Activated T-helper 1 cell treated with Interleukin-2 at 50 U/mL for 16 hours (primary cell): Measurements from ENCODE around the gene CCDC110.

Experiments used
- DNase-seq: peaks from one replicate; pipeline ENCODE4 v3.0.0-alpha.2; 2020; ENCODE audit warnings: low read depth

CCDC110 gene

GRCh38 chr4:185472103-185472542 is 590 bp upstream of the CCDC110 start:
- DNase-seq: no peak

DNA sequence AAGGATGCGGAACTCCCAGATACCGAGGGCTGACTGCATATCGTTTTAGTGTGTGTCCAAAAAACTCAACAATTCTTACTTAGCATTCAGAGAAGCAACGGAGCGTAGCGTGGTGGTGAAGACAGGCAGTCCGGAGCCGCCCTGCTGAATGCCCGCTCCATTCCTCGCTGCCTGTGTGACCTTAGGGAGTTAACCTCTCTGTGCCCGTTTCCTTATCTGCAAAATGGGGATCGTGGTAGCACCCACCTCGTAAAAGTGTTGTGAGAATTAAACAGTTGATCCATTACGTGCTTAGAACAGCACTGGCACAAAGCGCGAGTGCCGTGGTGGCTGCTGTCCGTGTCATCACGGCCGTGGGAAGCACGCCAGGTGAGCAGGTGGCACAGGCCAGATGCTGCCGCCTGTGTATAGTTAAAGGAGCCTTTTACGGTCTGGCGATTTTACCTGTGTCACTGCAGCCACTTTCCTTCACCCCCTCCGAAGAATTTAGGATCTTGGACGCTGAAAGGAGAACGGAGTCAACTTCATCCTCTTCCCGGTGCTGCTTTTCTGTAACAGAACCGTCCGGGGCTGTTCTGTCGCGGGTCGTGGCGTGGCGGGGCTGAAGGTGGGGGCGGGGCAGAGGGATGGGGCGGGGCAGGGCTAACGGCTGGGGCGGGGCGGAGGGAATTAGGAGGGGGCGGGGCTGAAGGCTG is 885 bp downstream of the CCDC110 start:
- peak; percentile 25 for DNase-seq

DNA sequence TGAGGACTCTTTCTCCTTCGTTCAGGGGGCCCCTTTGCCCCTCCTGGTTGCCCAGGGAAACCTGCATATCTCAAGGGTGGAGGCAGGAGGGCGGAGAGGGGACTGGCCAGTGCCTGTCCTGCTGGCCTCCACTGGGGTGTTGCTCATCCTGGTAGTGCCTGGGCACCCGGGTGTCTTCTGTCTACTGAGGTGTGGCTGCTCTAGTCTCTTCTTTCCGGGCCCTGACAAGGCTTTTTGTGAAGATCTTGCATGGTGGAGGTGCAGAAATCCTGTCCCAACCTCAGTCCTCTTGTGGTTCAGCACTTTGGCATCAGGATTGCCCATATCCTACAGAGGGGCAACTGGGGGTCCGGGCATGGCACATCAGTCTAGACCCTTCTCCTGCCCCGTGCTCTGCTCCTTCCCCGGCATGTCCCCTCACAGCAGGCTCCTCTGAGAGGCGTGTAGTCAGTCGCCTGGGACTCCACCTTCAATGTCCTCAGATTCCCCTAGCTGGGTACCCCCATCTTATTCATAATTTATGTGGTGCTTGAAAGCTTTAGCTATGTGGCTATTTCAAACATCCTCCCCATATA is 1.9 kb downstream of the CCDC110 start:
- DNase-seq: no peak

GRCh38 chr4:185468999-185469398 is 2.5 kb downstream of the CCDC110 start:
- DNase-seq: no peak

GRCh38 chr4:185467991-185468390 is 3.5 kb downstream of the CCDC110 start:
- no peak for DNase-seq

DNA sequence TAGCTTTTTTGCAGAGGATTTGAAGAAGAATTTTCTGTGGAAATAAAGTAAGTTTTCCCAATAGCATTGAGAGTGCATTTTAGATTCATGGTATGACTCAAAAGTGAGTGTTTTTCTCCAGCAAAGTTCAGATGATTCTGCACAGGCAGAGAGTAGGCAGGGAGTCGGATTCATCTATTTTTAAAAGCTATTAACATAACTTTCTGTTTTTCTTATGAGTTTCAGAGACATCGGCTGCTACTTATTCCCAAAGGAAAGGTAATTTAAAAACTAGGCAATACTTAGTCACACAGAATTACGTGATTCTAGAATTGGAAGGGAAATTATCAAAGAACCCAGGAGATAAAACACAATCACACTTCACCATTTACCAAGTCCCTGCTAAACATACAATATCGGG is 4.4 kb downstream of the CCDC110 start:
- no peak for DNase-seq

- DNase-seq: no peak
These were observed 5.8 kb downstream of the CCDC110 start for GRCh38 chr4:185465707-185466106.

DNA sequence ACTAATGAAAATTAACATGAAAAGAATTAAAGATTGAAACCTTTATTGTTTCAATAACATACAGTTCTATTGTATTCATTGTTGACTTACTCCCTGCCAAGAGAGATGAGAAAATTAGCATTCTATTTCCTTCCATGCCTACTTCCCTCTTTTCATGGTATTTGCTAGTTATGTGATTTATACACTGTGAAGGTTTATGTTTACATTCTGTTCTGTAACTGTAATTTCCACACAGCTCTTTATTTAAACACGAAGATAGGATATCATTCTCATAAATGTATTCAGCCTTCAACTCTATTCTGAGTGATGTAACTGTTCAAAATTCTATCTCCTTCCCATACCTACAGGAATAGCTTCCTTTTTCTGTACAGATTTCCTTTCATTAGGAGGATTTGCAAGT is 6.6 kb downstream of the CCDC110 start:
- DNase-seq: no peak

DNA sequence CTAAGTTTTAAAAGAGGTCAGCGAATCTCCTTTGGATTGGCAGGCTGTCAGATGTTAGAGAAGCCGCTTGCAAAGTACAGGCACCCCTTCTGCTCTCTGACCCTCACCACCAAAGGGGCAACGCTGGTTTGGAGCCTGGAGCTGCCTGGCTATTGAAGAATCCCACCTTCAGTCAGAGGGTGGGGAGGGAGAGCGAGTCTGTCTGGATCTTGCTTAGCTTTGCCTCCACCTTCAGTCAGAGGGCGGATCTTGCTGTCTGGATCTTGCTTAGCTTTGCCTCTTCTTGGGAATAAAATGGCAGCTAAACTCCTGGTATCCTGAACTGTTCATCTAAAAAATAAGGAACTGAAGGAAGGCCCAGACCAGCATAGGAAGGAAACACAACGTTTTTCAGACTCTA is 7.3 kb downstream of the CCDC110 start:
- no peak for DNase-seq

DNA sequence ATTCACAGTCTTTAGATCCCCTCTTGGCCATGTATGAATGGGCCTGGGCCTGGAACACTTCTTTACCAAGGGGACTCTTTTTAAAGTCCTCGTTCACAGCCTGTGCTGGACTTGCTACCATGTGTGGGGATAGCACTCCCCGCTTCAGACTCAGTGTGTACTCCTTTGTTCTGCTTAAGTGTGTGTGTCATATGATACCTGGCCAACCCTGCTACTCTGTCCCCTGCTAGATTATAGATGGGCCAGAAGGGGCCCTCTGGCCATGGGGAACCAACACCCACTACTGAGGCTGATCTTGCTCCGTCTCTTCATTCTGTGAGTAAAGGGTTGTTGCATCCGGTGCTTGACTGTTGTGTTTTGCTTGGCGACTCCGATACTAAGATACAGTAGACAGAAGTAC is 8.0 kb downstream of the CCDC110 start:
- DNase-seq: no peak

DNA sequence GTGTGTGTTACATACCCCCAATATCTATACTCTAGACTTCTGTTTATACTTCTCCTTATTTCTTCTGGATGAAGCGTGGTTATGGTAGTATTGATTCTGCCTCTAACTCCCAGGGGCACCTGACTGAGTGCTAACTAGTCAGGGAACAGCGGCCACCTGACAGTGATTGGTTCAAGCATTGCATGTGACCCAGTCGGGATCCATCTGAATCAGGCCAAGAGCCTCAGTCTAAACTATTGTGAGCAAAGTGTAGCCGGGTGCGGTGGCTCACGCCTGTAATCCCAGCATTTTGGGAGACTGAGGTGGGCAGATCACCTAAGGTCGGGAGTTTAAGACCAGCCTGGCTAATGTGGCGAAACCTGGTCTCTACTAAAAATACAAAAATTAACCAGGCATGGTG is 10.0 kb downstream of the CCDC110 start:
- DNase-seq: no peak

GRCh38 chr4:185457136-185457535 is 14.4 kb downstream of the CCDC110 start:
- no peak for DNase-seq

- DNase-seq: no peak
These were observed 15.4 kb downstream of the CCDC110 start for GRCh38 chr4:185456131-185456530.

DNA sequence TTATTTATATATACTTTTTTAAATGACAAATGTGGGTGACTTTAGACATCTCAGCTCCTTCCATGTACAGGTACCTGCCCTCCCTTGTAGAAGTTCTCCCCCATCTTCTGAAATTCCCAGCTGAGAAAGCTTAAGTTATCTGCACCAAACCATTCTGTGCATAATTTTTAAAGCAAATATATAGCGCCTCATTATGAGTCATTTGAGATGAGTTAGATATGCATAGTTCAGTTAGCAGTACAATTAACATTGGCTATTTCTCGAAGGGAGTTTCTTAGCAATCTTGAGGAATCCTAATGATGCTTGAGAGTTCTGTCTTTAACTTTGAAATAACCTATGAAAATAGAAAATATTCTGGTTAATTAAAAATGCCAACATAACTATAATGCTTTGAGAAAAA is 26.3 kb downstream of the CCDC110 start:
- no peak for DNase-seq

DNA sequence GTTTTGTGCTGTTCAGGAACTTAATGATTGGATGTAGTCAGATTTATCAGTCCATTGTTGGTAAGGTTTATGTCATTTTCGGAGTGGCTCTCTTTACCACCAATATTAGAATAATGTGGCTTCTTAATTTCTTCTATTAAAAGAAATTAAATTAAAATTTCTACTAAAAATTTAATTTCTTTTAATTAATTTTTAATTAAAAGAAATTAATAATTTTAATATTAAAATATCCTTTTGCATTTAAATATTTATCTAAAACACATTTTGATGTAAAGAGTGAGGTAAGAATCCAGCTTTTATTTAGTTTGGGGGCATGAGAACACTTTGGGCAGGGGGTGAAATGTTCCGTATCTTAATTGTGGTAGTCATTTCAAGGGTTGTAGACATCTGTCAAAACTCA is 30.1 kb downstream of the CCDC110 start:
- no peak for DNase-seq

GRCh38 chr4:185437809-185438208 is 33.7 kb downstream of the CCDC110 start:
- DNase-seq: no peak

DNA sequence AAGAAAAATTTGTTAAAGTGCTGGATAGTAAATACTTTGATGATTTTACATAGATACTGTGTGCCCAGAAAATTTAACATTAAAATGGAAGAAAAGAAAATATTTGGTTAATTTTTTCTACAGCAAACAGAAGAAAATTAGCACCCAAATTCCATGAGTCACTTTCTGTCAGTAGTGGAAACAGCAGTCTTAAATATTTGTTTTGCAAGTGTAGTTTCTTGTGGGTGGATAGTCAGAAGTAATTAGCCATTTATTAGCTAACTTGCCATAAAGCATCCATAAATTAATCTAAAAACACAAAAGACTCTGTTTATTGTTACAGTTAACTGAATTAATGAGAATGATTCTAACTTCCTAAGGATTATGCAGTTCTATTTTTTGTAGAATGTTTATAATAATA is 36.1 kb downstream of the CCDC110 start:
- DNase-seq: no peak

DNA sequence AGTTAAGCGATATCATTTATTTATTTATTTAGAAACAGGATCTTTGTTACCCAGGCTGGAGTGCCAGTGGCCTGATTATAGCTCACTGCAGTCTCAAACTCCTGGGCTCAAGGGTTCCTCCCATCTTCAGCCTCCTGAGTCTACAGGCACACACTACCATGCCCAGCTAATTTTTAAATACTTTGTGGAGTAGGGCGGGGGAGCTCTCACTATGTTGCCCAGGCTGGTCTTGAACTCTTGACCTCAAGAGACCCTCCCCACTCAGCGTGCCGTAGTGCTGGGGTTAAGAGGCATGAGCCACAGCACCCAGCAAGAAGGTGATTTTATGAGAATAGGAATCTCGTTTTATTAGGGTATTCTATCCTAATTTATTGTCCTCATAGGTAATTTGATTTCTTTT is 41.9 kb downstream of the CCDC110 start:
- no peak for DNase-seq

DNA sequence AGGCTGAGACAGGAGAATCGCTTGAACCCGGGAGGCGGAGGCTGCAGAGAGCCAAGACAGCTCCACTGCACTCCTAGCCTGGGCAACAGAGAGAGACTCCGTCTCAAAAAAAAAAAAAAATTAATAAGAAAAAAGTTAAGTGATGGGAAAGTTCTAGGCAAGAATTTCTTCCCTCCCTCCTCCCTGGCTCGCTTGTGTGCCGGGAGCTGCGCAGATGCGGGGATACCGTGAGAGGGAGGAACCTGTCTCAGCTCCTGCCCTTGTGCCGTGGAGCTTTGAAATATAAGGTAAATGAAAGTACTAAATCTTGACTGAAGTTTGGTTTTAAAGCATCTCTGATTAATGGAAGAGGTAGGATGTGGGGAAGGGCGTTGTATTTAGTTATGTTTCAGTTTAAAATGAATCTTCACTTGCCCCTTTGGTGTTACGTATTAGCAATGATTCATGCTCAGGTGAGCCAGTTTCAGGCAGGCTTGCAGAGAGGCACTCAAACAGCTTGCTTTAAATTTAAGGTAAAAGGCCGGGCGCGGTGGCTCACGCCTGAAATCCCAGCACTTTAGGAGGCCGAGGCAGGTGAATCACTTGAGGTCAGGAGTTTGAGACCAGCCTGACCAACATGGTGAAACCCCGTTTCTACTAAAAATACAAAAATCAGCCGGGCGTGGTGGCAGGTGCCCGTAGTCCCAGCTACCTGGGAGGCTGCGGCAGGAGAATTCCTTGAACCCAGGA is 44.4 kb downstream of the CCDC110 start:
- no peak for DNase-seq

- DNase-seq: peak; percentile 85
These were observed 45.7 kb downstream of the CCDC110 start, which contains the start of gene UFSP2 for GRCh38 chr4:185425647-185426352. Gene UFSP2 (minus strand): TSS chr4:185425964. CDS start chr4:185425868, 96 bp downstream.

- no peak for DNase-seq
These were observed 46.5 kb downstream of the CCDC110 start for GRCh38 chr4:185424905-185425646.
